T1000 (cell line): ENCODE measurements around the gene SEPSECS.

Experiments used
- DNase-seq: peaks from one replicate; lab custom pipeline; 2025; ENCODE audit warnings: mixed read lengths; lab: John Stamatoyannopoulos, UW

The SEPSECS gene

GRCh38 chr4:25081866-25082471 lies 78.3 kb downstream of the SEPSECS start:
- DNase-seq, result no peak

- DNase-seq, result no peak
These were observed 79.7 kb downstream of the SEPSECS start for GRCh38 chr4:25080571-25080970.

GRCh38 chr4:25078523-25078922 lies 81.7 kb downstream of the SEPSECS start:
- DNase-seq, result no peak

- no peak for DNase-seq
These were observed 83.4 kb downstream of the SEPSECS start for GRCh38 chr4:25076625-25077398.

- no peak for DNase-seq
These were observed 84.4 kb downstream of the SEPSECS start for GRCh38 chr4:25075851-25076250.

- no peak for DNase-seq
These were observed 85.1 kb downstream of the SEPSECS start for GRCh38 chr4:25075129-25075528.

- DNase-seq, result no peak
These were observed 89.7 kb downstream of the SEPSECS start for GRCh38 chr4:25070545-25070944.
